ENCODE results near the gene ATP2C2. TPM values are rescaled to one million over a fixed set of nuclear protein-coding genes. Genes with fewer than 3 reads are reported as not detected.

The ATP2C2 gene
- total RNA-seq, 1 experiment from 2014 or later: 0.67 TPM

- ChIA-PET POLR2A (no interaction called here), CTCF (no interaction called here)
- DNase-seq (ENCODE audit: low read depth, low spot score): no peak
- intact Hi-C loops (cut with micrococcal nuclease; ENCODE audit: unreplicated experiment) (no loop called here), in situ Hi-C loops (cut with HindIII; ENCODE audit: low pct_unique_long_range_greater_than_20kb, low sequenced_read_pairs) (no loop called here)
- Histone ChIP-seq H3K36me3 (ENCODE audit: control insufficient read depth, insufficient read depth, low read length) (no peaks in the 10 kb centered on the region), H3K4me1 (ENCODE audit: control insufficient read depth, insufficient read depth, low read length) (no peaks in the 10 kb centered on the region), H3K27me3 (ENCODE audit: control insufficient read depth, insufficient read depth, low read length) (no peaks in the 10 kb centered on the region), H3K4me3 (ENCODE audit: low read depth in 2 of 2, low read length in 2 of 2) (no peak overlapping the region), H3K9me3 (ENCODE audit: control insufficient read depth, insufficient read depth, low read depth, low read length) (no peaks in the 10 kb centered on the region), H3K27ac (ENCODE audit: low read length) (no peak overlapping the region)
- no TSS peak for BruUV-seq (replicated peaks)
- no peak for TF ChIP-seq POLR2AphosphoS5 (IDR thresholded peaks at IDR 0.05; ENCODE audit: low read depth, low read length)
- TF ChIP-seq, protein P1, sequence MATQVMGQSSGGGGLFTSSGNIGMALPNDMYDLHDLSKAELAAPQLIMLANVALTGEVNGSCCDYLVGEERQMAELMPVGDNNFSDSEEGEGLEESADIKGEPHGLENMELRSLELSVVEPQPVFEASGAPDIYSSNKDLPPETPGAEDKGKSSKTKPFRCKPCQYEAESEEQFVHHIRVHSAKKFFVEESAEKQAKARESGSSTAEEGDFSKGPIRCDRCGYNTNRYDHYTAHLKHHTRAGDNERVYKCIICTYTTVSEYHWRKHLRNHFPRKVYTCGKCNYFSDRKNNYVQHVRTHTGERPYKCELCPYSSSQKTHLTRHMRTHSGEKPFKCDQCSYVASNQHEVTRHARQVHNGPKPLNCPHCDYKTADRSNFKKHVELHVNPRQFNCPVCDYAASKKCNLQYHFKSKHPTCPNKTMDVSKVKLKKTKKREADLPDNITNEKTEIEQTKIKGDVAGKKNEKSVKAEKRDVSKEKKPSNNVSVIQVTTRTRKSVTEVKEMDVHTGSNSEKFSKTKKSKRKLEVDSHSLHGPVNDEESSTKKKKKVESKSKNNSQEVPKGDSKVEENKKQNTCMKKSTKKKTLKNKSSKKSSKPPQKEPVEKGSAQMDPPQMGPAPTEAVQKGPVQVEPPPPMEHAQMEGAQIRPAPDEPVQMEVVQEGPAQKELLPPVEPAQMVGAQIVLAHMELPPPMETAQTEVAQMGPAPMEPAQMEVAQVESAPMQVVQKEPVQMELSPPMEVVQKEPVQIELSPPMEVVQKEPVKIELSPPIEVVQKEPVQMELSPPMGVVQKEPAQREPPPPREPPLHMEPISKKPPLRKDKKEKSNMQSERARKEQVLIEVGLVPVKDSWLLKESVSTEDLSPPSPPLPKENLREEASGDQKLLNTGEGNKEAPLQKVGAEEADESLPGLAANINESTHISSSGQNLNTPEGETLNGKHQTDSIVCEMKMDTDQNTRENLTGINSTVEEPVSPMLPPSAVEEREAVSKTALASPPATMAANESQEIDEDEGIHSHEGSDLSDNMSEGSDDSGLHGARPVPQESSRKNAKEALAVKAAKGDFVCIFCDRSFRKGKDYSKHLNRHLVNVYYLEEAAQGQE (IDR thresholded peaks at IDR 0.05; ENCODE audit: insufficient read depth in 1 of 2, low read depth in 2 of 2, low read length in 1 of 2): no peak
- no peak for ATAC-seq
Measured at GRCh38 chr16:84379709-84380362, 11.5 kb downstream of the ATP2C2 start.

- DNase-seq (ENCODE audit: low read depth, low spot score) (no peak), ATAC-seq (no peak)
- H3K36me3 ChIP-seq (ENCODE audit: control insufficient read depth, insufficient read depth, low read length): no peaks in the 10 kb centered on the region
- no peaks in the 10 kb centered on the region for H3K9me3 ChIP-seq (ENCODE audit: control insufficient read depth, insufficient read depth, low read depth, low read length)
- H3K27ac ChIP-seq (ENCODE audit: low read length): no peak overlapping the region
- POLR2A ChIA-PET: no interaction called here
- CTCF ChIA-PET: no interaction called here
- intact Hi-C loops (cut with micrococcal nuclease; ENCODE audit: unreplicated experiment) (no loop called here), in situ Hi-C loops (cut with HindIII; ENCODE audit: low pct_unique_long_range_greater_than_20kb, low sequenced_read_pairs) (no loop called here)
- no peaks in the 10 kb centered on the region for H3K27me3 ChIP-seq (ENCODE audit: control insufficient read depth, insufficient read depth, low read length)
- no TSS peak for BruUV-seq (replicated peaks)
- no peak overlapping the region for H3K4me3 ChIP-seq (ENCODE audit: low read depth in 2 of 2, low read length in 2 of 2)
- H3K4me1 ChIP-seq (ENCODE audit: control insufficient read depth, insufficient read depth, low read length): no peaks in the 10 kb centered on the region
- TF ChIP-seq CTCF (IDR thresholded peaks at IDR 0.05): no peak
Measured at GRCh38 chr16:84380405-84380804, 12.1 kb downstream of the ATP2C2 start.

GRCh38 chr16:84382396-84382795, 14.1 kb downstream of the ATP2C2 start:
- DNase-seq (ENCODE audit: low read depth, low spot score): no peak
- Histone ChIP-seq H3K27ac (ENCODE audit: low read length) (no peak overlapping the region), H3K27me3 (ENCODE audit: control insufficient read depth, insufficient read depth, low read length) (no peaks in the 10 kb centered on the region), H3K4me3 (ENCODE audit: low read depth in 2 of 2, low read length in 2 of 2) (no peak overlapping the region), H3K9me3 (ENCODE audit: control insufficient read depth, insufficient read depth, low read depth, low read length) (no peaks in the 10 kb centered on the region), H3K4me1 (ENCODE audit: control insufficient read depth, insufficient read depth, low read length) (no peaks in the 10 kb centered on the region), H3K36me3 (ENCODE audit: control insufficient read depth, insufficient read depth, low read length) (no peaks in the 10 kb centered on the region)
- intact Hi-C loops (cut with micrococcal nuclease; ENCODE audit: unreplicated experiment): no loop called here
- ATAC-seq: no peak
- POLR2A ChIA-PET: no interaction called here
- TF ChIP-seq, protein P1 (IDR thresholded peaks at IDR 0.05; ENCODE audit: insufficient read depth in 1 of 2, low read depth in 2 of 2, low read length in 1 of 2): no peak
- no peak for TF ChIP-seq POLR2AphosphoS5 (IDR thresholded peaks at IDR 0.05; ENCODE audit: low read depth, low read length)
- no peak for TF ChIP-seq CTCF (IDR thresholded peaks at IDR 0.05)
- TF ChIP-seq SIN3A (IDR thresholded peaks at IDR 0.05; ENCODE audit: borderline replicate concordance, insufficient read depth, low read depth, low read length): no peak
- no peak for TF ChIP-seq TCF7L2 (IDR thresholded peaks at IDR 0.05; ENCODE audit: low read depth, low read length)
- CTCF ChIA-PET: no interaction called here
- in situ Hi-C loops (cut with HindIII; ENCODE audit: low pct_unique_long_range_greater_than_20kb, low sequenced_read_pairs): no loop called here
- no TSS peak for BruUV-seq (replicated peaks)

Data from Panc1 (cell line).